Esophagus squamous epithelium (tissue), 5 donors: ENCODE data around the gene PARL. TPM values are rescaled to one million over a fixed set of nuclear protein-coding genes. Genes with fewer than 3 reads are reported as not detected.

ENCODE experiments used
- DNase-seq: peaks from one replicate; lab custom pipeline; 2025; lab: John Stamatoyannopoulos, UW
- H3K27ac ChIP-seq, 4 donors: fragments of 200-600 bp; sonication (generic); one replicate each; pipeline ENCODE4 v1.5.1; 2016 to 2019; ENCODE audit warnings: mild to moderate bottlenecking in 1 of 4
- H3K27me3 ChIP-seq, 4 donors: fragments of 200-600 bp; sonication (generic); 1 replicate in 3 of 4; 2 replicates in 1 of 4; pipeline versions ENCODE4 v1.5.1 to v1.6.0; 2017 to 2021; ENCODE audit warnings: antibody characterized with exemption in 1 of 4
- H3K36me3 ChIP-seq, 3 donors: fragments of 200-600 bp; sonication (generic); one replicate each; pipeline ENCODE4 v1.5.1; 2016 to 2019
- H3K4me1 ChIP-seq, 3 donors: fragments of 200-600 bp; sonication (generic); one replicate each; pipeline ENCODE4 v1.5.1; 2017 to 2019
- H3K4me3 ChIP-seq, 4 donors: fragments of 200-600 bp; sonication (generic); 1 replicate in 3 of 4; 2 replicates in 1 of 4; pipeline ENCODE4 v1.5.1; 2016 to 2019; ENCODE audit warnings: mild to moderate bottlenecking in 2 of 4, moderate library complexity in 1 of 4
- H3K9me3 ChIP-seq, 3 donors: fragments of 200-600 bp; sonication (generic); one replicate each; pipeline ENCODE4 v1.5.1; 2016 to 2019
- CTCF ChIP-seq, 6 experiments: fragments of 450-650 bp in 4 of 6; fragments of 200-600 bp in 2 of 6; sonication (generic) in 2 of 6; IDR thresholded peaks; one replicate each; pipeline ENCODE4 v1.5.1; 2016 to 2019; ENCODE audit warnings: antibody characterized with exemption in 6 of 6, mild to moderate bottlenecking in 4 of 6, moderate library complexity in 4 of 6
- POLR2A ChIP-seq, 4 donors: fragments of 450-650 bp; IDR thresholded peaks; one replicate each; pipeline ENCODE4 v1.6.1; 2017; ENCODE audit warnings: antibody characterized with exemption in 4 of 4, mild to moderate bottlenecking in 4 of 4, moderate library complexity in 3 of 4
- WGBS, 2 donors: methylation state at CpG; one replicate each; pipeline ENCODE4 v1.1.5; 2018; 5-methylcytosine and 5-hydroxymethylcytosine counted together
- intact Hi-C: fragments of 100-400 bp; cut with DNase I; formaldehyde crosslinking; loops from one replicate; pipeline ENCODE4 v1.15.0; 2022
- total RNA-seq, 4 donors: library from RNA; depleted of rRNA; stranded (reverse); fragments of >200 nt; gene quantifications; one replicate each; pipeline ENCODE4 v1.1.0, GENCODE V29; 2016
- donor health status: DM: yes; HTN: yes; CAD: no.

PARL gene
- total RNA-seq, 4 donors from 2014 or later, result 23.3 to 45.0 (median 39.7) TPM

GRCh38 chr3:183810643-183811594 is 73.8 kb downstream of the PARL start:
- no peak for DNase-seq
- Histone ChIP-seq H3K36me3 (peaks cover 25 to 67% (median 27%) of the 10 kb centered on the region in 3 donors), H3K27ac (no peak overlapping the region), H3K9me3 (no peaks in the 10 kb centered on the region), H3K27me3 (no peaks in the 10 kb centered on the region), H3K4me1 (peaks cover 0 to 18% (median 3%) of the 10 kb centered on the region in 3 donors), H3K4me3 (no peak overlapping the region)
- intact Hi-C loops, result no loop called here
- TF ChIP-seq POLR2A (IDR thresholded peaks at IDR 0.05) (no peak), CTCF (IDR thresholded peaks at IDR 0.05) (no peak)
- WGBS, 2 donors, result 86 to 89% methylated on average over 15 to 17 of the region's 24 CpGs

GRCh38 chr3:183809270-183809669 is 75.4 kb downstream of the PARL start:
- Histone ChIP-seq H3K27me3 (no peaks in the 10 kb centered on the region), H3K9me3 (no peaks in the 10 kb centered on the region), H3K36me3 (peaks cover 30 to 74% (median 35%) of the 10 kb centered on the region in 3 donors), H3K4me1 (peaks cover 0 to 18% (median 3%) of the 10 kb centered on the region in 3 donors), H3K4me3 (no peak overlapping the region), H3K27ac (no peak overlapping the region)
- DNase-seq, result no peak
- TF ChIP-seq CTCF (IDR thresholded peaks at IDR 0.05) (no peak), POLR2A (IDR thresholded peaks at IDR 0.05) (no peak)
- intact Hi-C loops, result no loop called here
- WGBS, 2 donors, result 84 to 93% methylated on average over 5 of the region's 5 CpGs

- intact Hi-C loops, result no loop called here
- peaks cover 34 to 83% (median 44%) of the 10 kb centered on the region in 3 donors for H3K36me3 ChIP-seq
- no peak overlapping the region for H3K27ac ChIP-seq
- no peak for DNase-seq
- whole genome bisulfite sequencing, 2 donors, result 88 to 92% methylated on average over 9 to 11 of the region's 11 CpGs
- no peaks in the 10 kb centered on the region for H3K27me3 ChIP-seq
- no peak overlapping the region for H3K4me3 ChIP-seq
- TF ChIP-seq POLR2A (IDR thresholded peaks at IDR 0.05), result no peak
- H3K9me3 ChIP-seq, result no peaks in the 10 kb centered on the region
- H3K4me1 ChIP-seq, result peaks cover 0 to 15% (median 3%) of the 10 kb centered on the region in 3 donors
These were observed 76.3 kb downstream of the PARL start for GRCh38 chr3:183808355-183808754.

GRCh38 chr3:183807881-183808280 is 76.8 kb downstream of the PARL start:
- H3K36me3 ChIP-seq, result peaks cover 34 to 88% (median 45%) of the 10 kb centered on the region in 3 donors

GRCh38 chr3:183807209-183807728 is 77.4 kb downstream of the PARL start:
- intact Hi-C loops, result no loop called here
- Histone ChIP-seq H3K4me3 (no peak overlapping the region), H3K27ac (no peak overlapping the region), H3K4me1 (peaks cover 0 to 4% (median 3%) of the 10 kb centered on the region in 3 donors), H3K36me3 (peaks cover 34 to 94% (median 45%) of the 10 kb centered on the region in 3 donors), H3K27me3 (no peaks in the 10 kb centered on the region), H3K9me3 (no peaks in the 10 kb centered on the region)
- DNase-seq, result no peak
- WGBS, 2 donors, result 90 to 91% methylated on average over 11 to 12 of the region's 12 CpGs
- TF ChIP-seq POLR2A (IDR thresholded peaks at IDR 0.05), result no peak
- TF ChIP-seq CTCF (IDR thresholded peaks at IDR 0.05), result no peak

More at GRCh38 chr3:183807881-183808280, 76.8 kb downstream of the PARL start:
- Histone ChIP-seq H3K4me1 (peaks cover 0 to 10% (median 3%) of the 10 kb centered on the region in 3 donors), H3K9me3 (no peaks in the 10 kb centered on the region), H3K4me3 (no peak overlapping the region), H3K27me3 (no peaks in the 10 kb centered on the region), H3K27ac (no peak overlapping the region)
- intact Hi-C loops, result no loop called here
- WGBS, 2 donors, result 93% methylated on average over 12 of the region's 12 CpGs
- TF ChIP-seq CTCF (IDR thresholded peaks at IDR 0.05), result no peak
- no peak for TF ChIP-seq POLR2A (IDR thresholded peaks at IDR 0.05)
- no peak for DNase-seq
